Pulmonary artery endothelial cell (primary cell): ENCODE measurements around the gene PACSIN3. TPM values are rescaled to one million over a fixed set of nuclear protein-coding genes. Genes with fewer than 3 reads are reported as not detected.

ENCODE experiments used
- DNase-seq: peaks from one replicate; pipeline ENCODE4 v3.0.0-alpha.2; 2011; ENCODE audit warnings: low read depth, low spot score
- total RNA-seq: library from RNA; depleted of rRNA; stranded (reverse); fragments of >200 nt; gene quantifications from 2 replicates; pipeline ENCODE4 v1.2.3, GENCODE V29; 2014

PACSIN3 gene
- total RNA-seq, 1 donor from 2014 or later, result 13.3 TPM

DNA sequence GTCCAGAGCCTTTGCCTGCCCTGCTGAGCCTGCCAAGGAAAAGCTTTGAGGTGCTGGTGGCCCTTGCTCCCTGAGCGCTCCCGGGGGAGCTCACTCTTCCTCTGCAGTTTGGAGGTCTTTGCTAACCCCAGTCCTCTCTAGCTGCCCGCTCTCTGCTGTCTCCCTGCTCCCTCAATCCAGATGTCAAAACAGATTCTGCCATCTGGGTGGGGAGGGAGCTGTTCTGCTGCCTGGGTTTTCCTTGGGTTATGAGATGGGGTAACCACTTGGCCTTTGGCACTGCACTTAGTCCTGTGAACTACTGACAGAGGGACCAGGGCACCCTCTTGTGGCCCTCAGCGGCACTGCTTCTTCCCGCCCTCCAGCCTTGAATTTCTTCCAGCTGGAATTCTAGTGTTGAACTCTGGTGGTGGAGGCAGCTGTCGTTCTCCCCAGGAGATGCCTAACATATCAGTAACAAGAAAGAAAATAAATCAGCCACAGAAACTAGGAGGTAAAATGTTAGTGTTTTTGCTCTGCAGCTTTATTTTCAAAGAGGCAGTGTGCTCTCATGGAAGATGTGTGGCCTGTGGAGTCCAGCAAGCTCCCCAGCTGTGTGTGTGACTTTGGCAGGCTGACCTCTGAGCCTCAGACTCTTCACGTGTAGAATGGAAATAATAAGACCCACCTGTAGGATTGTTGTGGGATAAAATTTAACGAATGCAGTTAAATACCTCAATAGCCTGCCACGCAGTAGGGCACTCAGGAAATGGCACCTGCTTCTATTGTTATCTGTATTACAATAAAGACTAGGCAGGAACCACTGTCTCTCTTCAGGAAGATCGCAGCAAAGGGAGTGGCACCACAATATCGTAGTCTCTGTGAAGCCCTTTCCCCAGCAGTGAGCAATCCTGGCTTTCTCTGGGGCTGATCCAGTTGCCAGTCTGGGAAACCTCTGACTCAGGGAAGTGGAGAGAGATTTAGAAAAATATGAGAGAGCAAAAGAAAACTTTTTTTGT is 33.0 kb downstream of the PACSIN3 start:
- DNase-seq, result no peak

DNA sequence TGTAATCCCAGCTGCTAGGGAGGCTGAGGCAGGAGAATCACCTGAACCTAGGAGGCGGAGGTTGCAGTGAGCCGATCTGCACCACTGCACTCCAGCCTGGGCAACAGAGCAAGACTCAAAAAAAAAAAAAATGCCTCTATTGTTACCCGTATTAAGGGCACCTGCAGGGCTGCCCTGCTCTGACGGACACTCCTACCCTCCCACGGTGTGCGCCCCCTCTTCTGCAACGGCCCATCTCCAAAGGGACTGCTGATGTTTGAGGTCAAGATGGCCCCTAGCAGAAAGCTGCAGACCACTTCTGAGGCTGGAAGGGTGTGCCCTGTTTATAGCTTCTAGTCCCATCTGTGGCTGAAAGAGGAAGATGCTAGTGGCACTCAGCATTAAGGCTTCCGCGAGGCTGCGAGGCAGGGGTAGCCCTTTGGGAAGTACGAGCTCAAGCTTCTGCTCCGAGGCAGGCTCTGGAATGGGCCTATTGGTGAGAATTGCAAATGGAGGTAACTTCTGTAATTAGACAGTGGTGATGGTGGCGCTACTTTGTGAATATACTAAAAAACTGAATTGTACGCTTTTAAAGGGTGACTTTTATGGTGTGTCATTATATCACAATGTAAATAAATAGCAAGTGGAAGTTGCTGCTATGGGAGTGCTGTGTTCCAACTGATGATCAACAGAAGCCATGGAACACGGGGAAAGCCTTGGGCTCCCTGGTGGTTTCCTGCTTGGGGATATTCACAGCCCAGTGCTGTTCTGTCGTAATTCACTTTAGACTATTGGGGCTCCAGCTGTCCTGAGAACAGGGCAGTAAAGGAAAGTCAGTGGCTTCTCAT is 33.9 kb downstream of the PACSIN3 start:
- DNase-seq, result no peak

DNA sequence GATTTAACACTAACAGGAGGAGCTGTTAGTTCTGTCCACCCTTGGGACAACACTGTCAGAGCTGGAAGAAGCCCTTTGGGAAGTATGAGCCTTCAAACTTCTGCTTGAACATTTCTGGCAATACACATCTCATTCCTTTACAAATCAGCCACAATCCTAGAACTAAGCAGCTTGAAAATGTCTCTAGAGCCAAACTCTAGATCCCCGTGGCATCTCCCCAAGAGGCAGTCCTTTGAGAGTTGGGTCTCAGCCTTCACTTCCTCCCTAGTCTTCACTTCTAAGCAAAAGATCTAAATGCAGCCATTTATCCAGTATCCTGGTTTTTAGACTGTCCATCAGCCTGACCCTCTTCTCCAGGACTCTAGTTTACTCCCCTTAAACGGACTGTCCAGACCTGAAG is 36.5 kb downstream of the PACSIN3 start:
- no peak for DNase-seq

DNA sequence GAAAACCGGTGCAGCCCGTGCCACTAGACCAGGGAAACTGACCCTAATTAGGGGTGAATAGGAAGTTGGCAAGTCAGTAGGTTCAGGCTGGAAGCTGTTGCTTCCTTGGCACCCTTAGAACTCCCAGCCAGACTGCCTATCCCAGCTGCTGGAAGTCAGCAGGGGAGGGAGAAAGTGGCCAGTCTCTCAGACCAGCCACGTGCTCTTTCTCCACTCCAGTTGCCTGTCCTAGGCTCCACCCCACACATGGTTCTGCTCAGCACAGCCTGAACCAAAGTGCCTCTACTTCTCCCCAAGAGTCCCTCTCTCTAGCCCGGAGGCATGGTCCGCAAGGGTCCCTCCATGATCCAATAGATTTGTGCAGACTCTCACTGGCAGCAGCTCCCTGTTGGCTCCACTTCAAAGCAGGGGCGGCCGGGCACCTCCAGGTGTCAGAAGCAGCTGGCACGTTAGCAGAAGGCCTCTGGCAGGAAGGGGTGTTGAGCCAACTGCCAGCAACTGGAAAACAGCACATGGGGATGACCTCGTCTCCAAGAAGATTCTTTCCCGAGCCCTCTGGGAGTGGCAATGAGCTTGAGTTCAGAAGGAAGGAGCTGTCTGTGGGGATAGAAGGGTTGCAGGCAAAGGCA is 37.2 kb downstream of the PACSIN3 start:
- no peak for DNase-seq

DNA sequence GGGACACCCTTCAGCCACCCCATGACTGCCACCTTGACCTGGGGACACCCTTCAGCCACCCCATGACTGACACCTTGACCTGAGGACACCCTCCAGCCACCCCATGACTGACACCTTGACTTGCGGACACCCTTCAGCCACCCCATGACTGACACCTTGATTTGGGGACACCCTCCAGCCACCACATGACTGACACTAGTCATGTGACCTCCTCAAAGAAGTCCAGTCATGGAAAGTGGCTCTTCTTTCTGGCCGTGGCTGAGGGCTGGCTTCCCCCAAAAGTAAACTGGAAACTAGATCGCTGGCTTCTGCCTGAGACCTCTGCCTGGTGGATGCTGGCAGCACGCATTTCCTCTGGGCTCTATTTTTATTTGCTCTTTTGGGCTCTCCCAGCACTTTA is 38.0 kb downstream of the PACSIN3 start:
- DNase-seq, result no peak

DNA sequence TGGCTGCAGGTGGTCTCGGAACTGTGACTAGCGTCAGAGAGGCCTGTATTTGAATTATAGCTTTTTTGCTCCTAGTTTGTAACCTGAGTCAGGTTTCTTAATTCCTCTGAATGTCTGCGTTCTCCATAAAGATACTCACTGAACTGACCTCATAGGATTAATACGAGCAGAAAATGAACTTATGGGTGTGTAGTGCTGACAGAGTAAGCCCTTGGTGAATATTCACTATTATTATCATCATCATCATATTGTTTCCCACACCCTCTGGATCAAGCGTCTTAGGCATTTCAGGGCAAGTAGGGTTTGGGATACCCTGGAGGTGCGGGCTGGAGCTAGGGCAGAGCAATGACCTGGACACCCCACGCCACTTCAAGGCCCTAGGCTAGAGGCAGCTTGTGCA is 38.6 kb downstream of the PACSIN3 start:
- no peak for DNase-seq

DNA sequence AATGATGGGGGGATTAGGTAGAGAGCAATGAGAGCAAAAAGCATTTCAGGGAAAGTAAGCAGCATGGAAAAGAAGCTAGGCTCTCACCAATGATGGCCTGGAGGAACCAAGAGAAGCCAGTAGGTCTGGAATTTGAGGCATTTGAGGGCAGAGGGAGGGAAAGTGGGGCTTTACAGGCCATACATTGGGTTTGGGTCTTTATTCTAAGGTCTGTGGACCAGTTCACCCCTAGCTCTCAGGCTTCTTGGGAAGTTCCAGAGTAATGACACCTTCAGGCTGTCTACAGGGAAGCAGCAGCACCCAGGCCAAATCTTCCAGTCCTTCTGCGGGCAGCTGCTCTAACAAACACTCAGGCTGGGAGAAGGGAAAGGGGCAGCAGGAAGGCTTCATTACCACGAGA is 39.0 kb downstream of the PACSIN3 start:
- DNase-seq, result no peak

DNA sequence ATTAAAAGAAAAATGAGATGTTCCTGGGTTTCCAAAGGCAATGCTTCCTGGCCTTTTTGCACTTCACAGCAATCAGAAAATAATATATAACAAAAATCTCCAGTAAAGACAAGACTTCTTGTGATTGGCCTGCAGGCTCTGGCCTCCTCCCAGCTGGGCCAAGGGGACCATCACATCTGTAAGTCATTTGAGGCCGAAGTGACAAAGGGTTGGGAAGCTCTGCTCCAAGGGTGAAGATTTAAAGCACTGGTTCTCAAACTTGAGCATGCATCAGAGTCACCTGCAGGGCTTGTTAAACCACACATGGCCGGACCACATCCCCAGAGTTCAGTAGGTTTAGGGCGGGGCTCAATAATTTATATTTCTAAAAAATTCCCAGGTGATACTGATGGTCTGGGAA is 41.7 kb downstream of the PACSIN3 start:
- DNase-seq, result no peak

DNA sequence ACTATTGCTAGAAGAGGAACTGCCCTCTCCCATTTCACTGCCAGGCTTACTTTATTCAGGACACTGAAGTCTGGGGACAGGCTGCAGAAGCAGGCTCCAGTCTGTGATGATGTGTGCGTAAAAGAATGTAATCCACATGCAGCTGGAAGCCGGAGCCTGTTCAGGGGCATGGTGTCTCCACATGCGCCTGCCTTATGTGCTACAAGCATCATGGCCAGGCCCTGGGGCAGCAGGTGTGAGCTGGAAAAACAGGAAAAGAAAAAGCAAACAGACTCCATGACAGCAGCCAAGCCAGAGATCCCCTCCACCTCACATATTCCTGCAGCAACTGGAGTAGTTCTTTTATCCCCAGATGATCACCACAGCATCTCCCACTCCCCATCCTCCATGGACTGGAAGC is 42.9 kb downstream of the PACSIN3 start:
- no peak for DNase-seq

DNA sequence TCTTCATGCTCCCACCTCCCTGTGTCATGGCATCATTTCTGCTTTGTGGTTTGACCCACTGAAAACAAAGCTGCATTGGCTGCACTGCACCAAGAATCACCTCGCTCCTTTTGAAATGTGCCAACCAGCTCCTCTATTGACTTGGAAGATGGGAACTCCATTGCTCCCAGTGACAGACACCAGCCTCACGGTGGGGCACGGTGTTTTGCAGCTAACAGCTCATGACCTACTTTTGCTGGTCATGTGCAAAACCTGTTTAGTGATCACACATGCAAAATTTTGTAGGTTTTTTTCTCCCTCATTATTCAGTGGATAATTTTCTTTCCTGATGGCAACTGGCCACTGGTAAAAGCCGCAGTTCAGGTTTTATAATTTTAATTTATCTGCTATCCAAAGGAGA is 46.4 kb downstream of the PACSIN3 start:
- DNase-seq, result no peak

DNA sequence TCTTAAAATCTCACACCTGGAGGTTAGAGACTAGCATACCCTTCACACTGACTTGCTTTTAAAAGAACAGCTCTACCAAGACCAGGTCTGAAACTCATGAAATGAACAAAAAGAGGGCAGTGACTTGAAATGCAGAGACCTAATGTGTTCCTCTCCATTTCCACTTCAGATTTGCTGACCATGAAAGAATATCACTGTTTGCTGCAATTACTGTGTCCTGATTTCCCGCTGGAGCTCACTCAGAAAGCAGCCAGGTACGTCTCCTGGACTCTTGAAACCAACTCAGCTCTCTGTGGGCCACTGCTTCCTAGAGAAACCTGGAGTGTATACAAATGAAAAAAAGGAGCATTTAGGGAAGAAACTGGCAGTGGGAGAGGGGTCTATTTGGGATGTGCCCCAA is 48.8 kb downstream of the PACSIN3 start:
- DNase-seq, result no peak

DNA sequence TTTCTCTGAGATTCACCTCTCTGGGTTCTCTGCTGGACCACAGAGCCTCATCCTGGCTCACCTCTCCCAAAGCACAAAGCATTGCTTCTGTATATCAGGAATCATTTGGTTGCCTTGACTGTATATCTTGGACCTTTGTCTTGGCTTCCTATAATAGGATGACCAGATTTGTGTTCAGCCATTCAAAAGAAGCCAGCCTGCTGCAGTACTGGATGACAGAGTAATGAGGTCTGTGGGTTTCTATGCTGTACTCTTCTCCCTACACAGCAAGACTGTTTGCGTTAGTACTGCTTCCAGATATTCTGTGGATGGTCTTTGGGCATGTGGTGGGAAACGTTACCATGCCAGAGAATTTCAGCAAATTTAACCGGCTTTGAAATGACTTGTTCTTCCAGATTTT is 49.3 kb downstream of the PACSIN3 start:
- DNase-seq, result no peak

DNA sequence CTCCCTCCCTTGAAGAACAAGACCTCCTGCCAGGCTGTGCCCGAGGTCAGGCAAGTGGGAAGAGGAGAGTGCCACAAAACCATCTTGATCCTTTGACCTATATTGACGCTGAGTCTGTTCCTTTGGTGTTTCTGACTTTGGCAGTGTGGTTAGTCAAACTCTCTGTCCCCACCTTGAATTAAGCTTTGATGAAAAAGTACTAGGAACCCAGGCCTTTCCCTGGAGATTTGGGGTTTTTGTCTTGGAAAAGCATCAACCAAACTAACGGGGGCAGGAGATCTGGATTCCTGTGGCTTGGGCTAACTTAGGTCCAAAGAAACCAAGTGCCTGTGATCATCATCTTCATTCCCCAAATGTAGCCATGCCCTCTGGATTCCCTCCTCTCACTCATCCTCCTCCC is 49.9 kb downstream of the PACSIN3 start:
- DNase-seq, result no peak

DNA sequence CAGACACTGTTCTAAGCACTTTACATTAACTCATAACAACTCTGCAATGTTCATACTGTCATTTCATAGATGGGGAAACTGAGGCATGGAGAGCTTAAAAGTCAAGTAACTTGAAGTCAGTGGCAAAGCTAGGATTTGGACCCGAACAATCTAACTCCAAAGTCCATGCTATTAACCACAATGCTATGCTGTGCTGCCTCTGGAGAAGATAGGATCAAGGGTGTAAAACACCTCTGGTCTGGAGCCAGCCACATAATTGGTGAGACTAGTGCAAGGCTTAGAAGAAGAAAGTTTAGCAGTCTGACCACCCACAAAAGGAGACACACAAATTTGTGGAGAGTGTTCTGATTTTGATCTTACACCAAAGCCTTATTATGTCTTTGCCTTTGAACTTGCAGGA is 53.3 kb downstream of the PACSIN3 start:
- DNase-seq, result no peak

DNA sequence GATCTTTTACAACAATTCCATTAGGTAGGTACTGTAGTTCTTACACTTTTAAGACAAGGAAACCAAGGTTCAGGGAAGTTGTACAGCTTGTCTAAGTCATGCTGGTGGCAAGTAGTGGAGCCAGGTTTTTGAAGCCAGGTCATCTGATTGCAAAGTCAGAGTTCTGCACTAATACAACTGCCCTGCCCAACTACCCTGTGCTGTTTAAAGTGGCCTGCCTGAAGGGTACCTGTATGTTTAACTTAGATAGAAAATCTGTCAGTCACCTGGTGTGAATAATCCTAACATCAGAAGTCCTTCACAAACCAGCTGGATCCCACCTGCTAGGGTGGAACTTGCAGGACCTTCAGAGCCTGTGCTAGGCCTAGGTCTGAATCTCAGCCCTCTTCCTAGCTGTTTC is 53.7 kb downstream of the PACSIN3 start:
- no peak for DNase-seq

DNA sequence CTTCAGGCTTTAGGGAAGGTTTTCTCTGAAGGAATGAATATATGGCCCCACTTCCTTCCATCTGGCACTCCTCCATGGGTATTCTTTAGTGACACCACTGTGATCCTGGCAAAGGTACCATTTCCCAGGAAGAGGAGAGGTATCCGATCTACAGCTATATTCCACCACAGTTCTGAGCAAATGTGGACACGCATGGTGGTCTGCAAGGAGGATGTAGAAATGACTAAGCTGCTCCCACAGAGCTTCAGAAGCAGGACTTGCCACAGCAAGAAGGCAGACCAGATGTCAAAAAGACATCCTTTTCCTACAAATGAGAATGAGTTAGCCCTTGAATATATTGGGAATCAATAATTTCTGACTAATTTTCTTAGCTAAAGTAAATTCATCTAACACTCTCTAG is 55.1 kb downstream of the PACSIN3 start:
- DNase-seq, result no peak

DNA sequence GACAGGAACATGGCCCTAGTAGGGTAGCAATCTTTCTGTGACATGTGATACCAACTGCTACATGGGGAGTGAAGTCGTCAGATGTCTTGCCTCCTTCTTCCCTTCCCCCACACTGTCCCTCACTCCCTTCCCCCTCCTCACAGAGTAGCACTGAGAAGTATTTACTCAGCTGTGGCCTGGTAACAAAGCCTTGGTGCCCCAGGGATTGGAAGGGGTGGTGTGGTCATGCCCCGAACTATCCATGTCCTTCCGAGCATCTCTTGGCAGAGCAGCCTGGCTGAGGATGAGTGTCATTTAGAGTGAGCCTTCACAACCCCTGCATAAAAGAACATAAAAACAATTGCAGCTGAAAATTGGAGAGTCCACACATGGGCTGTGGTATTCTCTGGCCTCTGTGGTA is 55.7 kb downstream of the PACSIN3 start:
- DNase-seq, result no peak

Other genes with a start within 250 kb of the PACSIN3 start
- 15.2 and 15.4 TPM in 2 replicates for gene CSTPP1, start 249.7 kb downstream of the PACSIN3 start, total RNA-seq
- 81.7 and 89.5 TPM in 2 replicates for gene ARFGAP2, start 9.6 kb downstream of the PACSIN3 start, total RNA-seq
- 62.7 and 72.3 TPM in 2 replicates for gene DDB2, start 28.5 kb upstream of the PACSIN3 start, total RNA-seq
- gene ACP2, start 62.4 kb upstream of the PACSIN3 start, total RNA-seq, result 16.9 and 24.3 TPM in 2 replicates
- 5.5 and 6.0 TPM in 2 replicates for gene NR1H3, start 71.6 kb upstream of the PACSIN3 start, total RNA-seq
- gene MADD, start 83.7 kb upstream of the PACSIN3 start, total RNA-seq, result 12.5 and 17.2 TPM in 2 replicates
- gene MYBPC3, start 166.3 kb upstream of the PACSIN3 start, total RNA-seq, result not detected in 2 replicates
- gene SPI1, start 192.1 kb upstream of the PACSIN3 start, total RNA-seq, result not detected in 2 replicates
- gene SLC39A13, start 222.2 kb upstream of the PACSIN3 start, total RNA-seq, result 60.8 and 77.0 TPM in 2 replicates
- 196 and 355 TPM in 2 replicates for gene PSMC3, start 240.0 kb upstream of the PACSIN3 start, total RNA-seq